ENCODE measurements around the gene FASN. TPM values are rescaled to one million over a fixed set of nuclear protein-coding genes. Genes with fewer than 3 reads are reported as not detected.

The FASN gene
- total and polyA plus RNA-seq, 2 of the 13 experiments (the other 11 are each of a cell fraction or from before 2014, with no cell fraction given): 51.7 to 101 TPM

DNA sequence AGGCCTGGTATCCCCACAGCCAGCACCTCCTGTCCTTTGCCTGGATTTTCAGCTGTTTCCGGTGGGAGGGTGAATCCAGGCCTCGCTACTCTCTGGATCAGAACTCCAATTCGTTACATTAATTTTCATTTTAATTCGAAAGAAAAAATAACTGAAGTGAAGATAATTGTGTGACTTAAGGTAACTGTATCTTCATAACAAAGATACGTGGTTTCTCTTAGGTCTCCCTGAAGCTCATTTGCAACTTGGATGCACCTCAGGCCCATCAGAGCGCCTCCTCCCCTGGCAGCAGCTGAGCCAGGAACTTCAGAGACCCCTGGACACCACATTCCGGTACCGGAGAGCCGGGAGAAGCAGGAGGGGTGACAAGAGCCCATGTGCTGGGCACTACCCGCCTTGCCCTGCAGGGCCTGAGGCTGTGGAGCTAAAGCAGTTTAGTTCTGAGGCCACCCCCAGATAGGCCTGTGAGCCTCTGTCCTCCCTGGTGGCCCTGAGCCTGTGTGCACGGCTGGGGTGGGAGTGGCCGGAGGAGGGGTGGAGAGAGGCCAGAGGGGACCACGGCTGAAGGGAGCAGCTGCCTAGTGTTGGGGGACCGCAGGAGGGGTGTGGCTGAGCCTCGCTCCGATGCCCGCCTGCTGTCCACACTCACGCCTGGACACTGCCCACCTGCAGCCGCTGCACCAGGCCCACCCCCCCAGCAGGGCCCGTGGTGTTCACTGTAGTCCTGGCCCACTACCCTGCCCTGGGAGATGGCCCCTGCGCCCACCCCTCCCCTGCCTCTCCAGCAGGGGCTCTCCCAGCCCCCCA is 21.0 kb downstream of the FASN start (continued):
- TF ChIP-seq KAT7 (CRISPR knock-in tag; IDR thresholded peaks at IDR 0.05; ENCODE audit: borderline replicate concordance): no peak
- no peak for TF ChIP-seq DMAP1 (CRISPR knock-in tag; IDR thresholded peaks at IDR 0.05)
- no peak for TF ChIP-seq SP4 (CRISPR knock-in tag; IDR thresholded peaks at IDR 0.05)
- no peak for TF ChIP-seq ZNF138 (CRISPR knock-in tag; IDR thresholded peaks at IDR 0.05; ENCODE audit: low read depth)
- TF ChIP-seq TOE1 (CRISPR knock-in tag; IDR thresholded peaks at IDR 0.05): no peak
- TF ChIP-seq, protein P1, sequence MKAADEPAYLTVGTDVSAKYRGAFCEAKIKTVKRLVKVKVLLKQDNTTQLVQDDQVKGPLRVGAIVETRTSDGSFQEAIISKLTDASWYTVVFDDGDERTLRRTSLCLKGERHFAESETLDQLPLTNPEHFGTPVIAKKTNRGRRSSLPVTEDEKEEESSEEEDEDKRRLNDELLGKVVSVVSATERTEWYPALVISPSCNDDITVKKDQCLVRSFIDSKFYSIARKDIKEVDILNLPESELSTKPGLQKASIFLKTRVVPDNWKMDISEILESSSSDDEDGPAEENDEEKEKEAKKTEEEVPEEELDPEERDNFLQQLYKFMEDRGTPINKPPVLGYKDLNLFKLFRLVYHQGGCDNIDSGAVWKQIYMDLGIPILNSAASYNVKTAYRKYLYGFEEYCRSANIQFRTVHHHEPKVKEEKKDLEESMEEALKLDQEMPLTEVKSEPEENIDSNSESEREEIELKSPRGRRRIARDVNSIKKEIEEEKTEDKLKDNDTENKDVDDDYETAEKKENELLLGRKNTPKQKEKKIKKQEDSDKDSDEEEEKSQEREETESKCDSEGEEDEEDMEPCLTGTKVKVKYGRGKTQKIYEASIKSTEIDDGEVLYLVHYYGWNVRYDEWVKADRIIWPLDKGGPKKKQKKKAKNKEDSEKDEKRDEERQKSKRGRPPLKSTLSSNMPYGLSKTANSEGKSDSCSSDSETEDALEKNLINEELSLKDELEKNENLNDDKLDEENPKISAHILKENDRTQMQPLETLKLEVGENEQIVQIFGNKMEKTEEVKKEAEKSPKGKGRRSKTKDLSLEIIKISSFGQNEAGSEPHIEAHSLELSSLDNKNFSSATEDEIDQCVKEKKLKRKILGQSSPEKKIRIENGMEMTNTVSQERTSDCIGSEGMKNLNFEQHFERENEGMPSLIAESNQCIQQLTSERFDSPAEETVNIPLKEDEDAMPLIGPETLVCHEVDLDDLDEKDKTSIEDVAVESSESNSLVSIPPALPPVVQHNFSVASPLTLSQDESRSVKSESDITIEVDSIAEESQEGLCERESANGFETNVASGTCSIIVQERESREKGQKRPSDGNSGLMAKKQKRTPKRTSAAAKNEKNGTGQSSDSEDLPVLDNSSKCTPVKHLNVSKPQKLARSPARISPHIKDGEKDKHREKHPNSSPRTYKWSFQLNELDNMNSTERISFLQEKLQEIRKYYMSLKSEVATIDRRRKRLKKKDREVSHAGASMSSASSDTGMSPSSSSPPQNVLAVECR (CRISPR knock-in tag; IDR thresholded peaks at IDR 0.05; ENCODE audit: borderline replicate concordance): no peak; the same call in 1 of the 2 replicates
- no peak for TF ChIP-seq YEATS4 (CRISPR knock-in tag; IDR thresholded peaks at IDR 0.05; ENCODE audit: borderline replicate concordance)
- no peak for TF ChIP-seq ZNF333 (CRISPR knock-in tag; IDR thresholded peaks at IDR 0.05; ENCODE audit: borderline replicate concordance)
- TF ChIP-seq PHB2 (IDR thresholded peaks at IDR 0.05; ENCODE audit: partially characterized antibody): no peak
- TF ChIP-seq, protein P2, sequence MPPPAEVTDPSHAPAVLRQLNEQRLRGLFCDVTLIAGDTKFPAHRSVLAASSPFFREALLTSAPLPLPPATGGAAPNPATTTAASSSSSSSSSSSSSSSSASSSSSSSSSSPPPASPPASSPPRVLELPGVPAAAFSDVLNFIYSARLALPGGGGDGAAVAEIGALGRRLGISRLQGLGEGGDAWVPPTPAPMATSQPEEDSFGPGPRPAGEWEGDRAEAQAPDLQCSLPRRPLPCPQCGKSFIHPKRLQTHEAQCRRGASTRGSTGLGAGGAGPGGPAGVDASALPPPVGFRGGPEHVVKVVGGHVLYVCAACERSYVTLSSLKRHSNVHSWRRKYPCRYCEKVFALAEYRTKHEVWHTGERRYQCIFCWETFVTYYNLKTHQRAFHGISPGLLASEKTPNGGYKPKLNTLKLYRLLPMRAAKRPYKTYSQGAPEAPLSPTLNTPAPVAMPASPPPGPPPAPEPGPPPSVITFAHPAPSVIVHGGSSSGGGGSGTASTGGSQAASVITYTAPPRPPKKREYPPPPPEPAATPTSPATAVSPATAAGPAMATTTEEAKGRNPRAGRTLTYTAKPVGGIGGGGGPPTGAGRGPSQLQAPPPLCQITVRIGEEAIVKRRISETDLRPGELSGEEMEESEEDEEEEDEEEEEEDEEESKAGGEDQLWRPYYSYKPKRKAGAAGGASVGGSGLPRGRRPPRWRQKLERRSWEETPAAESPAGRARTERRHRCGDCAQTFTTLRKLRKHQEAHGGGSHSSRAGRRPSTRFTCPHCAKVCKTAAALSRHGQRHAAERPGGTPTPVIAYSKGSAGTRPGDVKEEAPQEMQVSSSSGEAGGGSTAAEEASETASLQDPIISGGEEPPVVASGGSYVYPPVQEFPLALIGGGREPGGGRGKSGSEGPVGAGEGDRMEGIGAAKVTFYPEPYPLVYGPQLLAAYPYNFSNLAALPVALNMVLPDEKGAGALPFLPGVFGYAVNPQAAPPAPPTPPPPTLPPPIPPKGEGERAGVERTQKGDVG (CRISPR knock-in tag; IDR thresholded peaks at IDR 0.05; ENCODE audit: borderline replicate concordance): no peak
- no peak for TF ChIP-seq ZNF34 (CRISPR knock-in tag; IDR thresholded peaks at IDR 0.05; ENCODE audit: borderline replicate concordance)
- TF ChIP-seq, protein P3, sequence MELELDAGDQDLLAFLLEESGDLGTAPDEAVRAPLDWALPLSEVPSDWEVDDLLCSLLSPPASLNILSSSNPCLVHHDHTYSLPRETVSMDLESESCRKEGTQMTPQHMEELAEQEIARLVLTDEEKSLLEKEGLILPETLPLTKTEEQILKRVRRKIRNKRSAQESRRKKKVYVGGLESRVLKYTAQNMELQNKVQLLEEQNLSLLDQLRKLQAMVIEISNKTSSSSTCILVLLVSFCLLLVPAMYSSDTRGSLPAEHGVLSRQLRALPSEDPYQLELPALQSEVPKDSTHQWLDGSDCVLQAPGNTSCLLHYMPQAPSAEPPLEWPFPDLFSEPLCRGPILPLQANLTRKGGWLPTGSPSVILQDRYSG (CRISPR knock-in tag; IDR thresholded peaks at IDR 0.05): no peak
- no peak for TF ChIP-seq ELF3 (CRISPR knock-in tag; IDR thresholded peaks at IDR 0.05)
- TF ChIP-seq, protein P4, sequence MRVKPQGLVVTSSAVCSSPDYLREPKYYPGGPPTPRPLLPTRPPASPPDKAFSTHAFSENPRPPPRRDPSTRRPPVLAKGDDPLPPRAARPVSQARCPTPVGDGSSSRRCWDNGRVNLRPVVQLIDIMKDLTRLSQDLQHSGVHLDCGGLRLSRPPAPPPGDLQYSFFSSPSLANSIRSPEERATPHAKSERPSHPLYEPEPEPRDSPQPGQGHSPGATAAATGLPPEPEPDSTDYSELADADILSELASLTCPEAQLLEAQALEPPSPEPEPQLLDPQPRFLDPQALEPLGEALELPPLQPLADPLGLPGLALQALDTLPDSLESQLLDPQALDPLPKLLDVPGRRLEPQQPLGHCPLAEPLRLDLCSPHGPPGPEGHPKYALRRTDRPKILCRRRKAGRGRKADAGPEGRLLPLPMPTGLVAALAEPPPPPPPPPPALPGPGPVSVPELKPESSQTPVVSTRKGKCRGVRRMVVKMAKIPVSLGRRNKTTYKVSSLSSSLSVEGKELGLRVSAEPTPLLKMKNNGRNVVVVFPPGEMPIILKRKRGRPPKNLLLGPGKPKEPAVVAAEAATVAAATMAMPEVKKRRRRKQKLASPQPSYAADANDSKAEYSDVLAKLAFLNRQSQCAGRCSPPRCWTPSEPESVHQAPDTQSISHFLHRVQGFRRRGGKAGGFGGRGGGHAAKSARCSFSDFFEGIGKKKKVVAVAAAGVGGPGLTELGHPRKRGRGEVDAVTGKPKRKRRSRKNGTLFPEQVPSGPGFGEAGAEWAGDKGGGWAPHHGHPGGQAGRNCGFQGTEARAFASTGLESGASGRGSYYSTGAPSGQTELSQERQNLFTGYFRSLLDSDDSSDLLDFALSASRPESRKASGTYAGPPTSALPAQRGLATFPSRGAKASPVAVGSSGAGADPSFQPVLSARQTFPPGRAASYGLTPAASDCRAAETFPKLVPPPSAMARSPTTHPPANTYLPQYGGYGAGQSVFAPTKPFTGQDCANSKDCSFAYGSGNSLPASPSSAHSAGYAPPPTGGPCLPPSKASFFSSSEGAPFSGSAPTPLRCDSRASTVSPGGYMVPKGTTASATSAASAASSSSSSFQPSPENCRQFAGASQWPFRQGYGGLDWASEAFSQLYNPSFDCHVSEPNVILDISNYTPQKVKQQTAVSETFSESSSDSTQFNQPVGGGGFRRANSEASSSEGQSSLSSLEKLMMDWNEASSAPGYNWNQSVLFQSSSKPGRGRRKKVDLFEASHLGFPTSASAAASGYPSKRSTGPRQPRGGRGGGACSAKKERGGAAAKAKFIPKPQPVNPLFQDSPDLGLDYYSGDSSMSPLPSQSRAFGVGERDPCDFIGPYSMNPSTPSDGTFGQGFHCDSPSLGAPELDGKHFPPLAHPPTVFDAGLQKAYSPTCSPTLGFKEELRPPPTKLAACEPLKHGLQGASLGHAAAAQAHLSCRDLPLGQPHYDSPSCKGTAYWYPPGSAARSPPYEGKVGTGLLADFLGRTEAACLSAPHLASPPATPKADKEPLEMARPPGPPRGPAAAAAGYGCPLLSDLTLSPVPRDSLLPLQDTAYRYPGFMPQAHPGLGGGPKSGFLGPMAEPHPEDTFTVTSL (CRISPR knock-in tag; IDR thresholded peaks at IDR 0.05; ENCODE audit: borderline replicate concordance): no peak

All from HepG2 (cell line).